Measurements from ENCODE around the gene COL4A6. TPM values are rescaled to one million over a fixed set of nuclear protein-coding genes. Genes with fewer than 3 reads are reported as not detected.

Gene COL4A6
- total RNA-seq, 1 donor from 2014 or later: 4.1 TPM

GRCh38 chrX:108304757-108305156 is 133.5 kb downstream of the COL4A6 start:
- no peak overlapping the region for H3K4me3 Mint-ChIP-seq (ENCODE audit: unreplicated experiment)
- no peaks in the 10 kb centered on the region for H3K9me3 Mint-ChIP-seq (ENCODE audit: low read depth)
- H3K27me3 Mint-ChIP-seq (ENCODE audit: low read depth): no peaks in the 10 kb centered on the region
- no peak for DNase-seq (ENCODE audit: low spot score)
- no peaks in the 10 kb centered on the region for H3K36me3 Mint-ChIP-seq (ENCODE audit: low read depth)
- no peak overlapping the region for H3K27ac Mint-ChIP-seq (ENCODE audit: unreplicated experiment)
- H3K4me1 Mint-ChIP-seq (ENCODE audit: low read depth): peaks cover 11% of the 10 kb centered on the region
- TF ChIP-seq CTCF (IDR thresholded peaks at IDR 0.05): no peak

GRCh38 chrX:108304210-108304609 is 134.0 kb downstream of the COL4A6 start:
- peaks cover 16% of the 10 kb centered on the region for H3K4me1 Mint-ChIP-seq (ENCODE audit: low read depth)
- H3K27ac Mint-ChIP-seq (ENCODE audit: unreplicated experiment): no peak overlapping the region
- DNase-seq (ENCODE audit: low spot score): no peak

GRCh38 chrX:108303682-108304081 is 134.5 kb downstream of the COL4A6 start:
- no peaks in the 10 kb centered on the region for H3K9me3 Mint-ChIP-seq (ENCODE audit: low read depth)
- H3K27me3 Mint-ChIP-seq (ENCODE audit: low read depth): no peaks in the 10 kb centered on the region
- no peak for DNase-seq (ENCODE audit: low spot score)
- no peak overlapping the region for H3K27ac Mint-ChIP-seq (ENCODE audit: unreplicated experiment)
- no peak overlapping the region for H3K4me3 Mint-ChIP-seq (ENCODE audit: unreplicated experiment)
- peaks cover 22% of the 10 kb centered on the region for H3K4me1 Mint-ChIP-seq (ENCODE audit: low read depth)
- no peak for TF ChIP-seq CTCF (IDR thresholded peaks at IDR 0.05)
- no peaks in the 10 kb centered on the region for H3K36me3 Mint-ChIP-seq (ENCODE audit: low read depth)

More at GRCh38 chrX:108304210-108304609, 134.0 kb downstream of the COL4A6 start:
- H3K27me3 Mint-ChIP-seq (ENCODE audit: low read depth): no peaks in the 10 kb centered on the region
- H3K9me3 Mint-ChIP-seq (ENCODE audit: low read depth): no peaks in the 10 kb centered on the region
- H3K4me3 Mint-ChIP-seq (ENCODE audit: unreplicated experiment): no peak overlapping the region
- TF ChIP-seq CTCF (IDR thresholded peaks at IDR 0.05): peak; percentile 71
- H3K36me3 Mint-ChIP-seq (ENCODE audit: low read depth): no peaks in the 10 kb centered on the region

GRCh38 chrX:108299704-108300103 is 138.5 kb downstream of the COL4A6 start:
- DNase-seq (ENCODE audit: low spot score): no peak
- no peaks in the 10 kb centered on the region for H3K27me3 Mint-ChIP-seq (ENCODE audit: low read depth)
- H3K36me3 Mint-ChIP-seq (ENCODE audit: low read depth): no peaks in the 10 kb centered on the region
- TF ChIP-seq CTCF (IDR thresholded peaks at IDR 0.05): no peak
- H3K4me1 Mint-ChIP-seq (ENCODE audit: low read depth): peaks cover 20% of the 10 kb centered on the region
- no peak overlapping the region for H3K4me3 Mint-ChIP-seq (ENCODE audit: unreplicated experiment)
- no peaks in the 10 kb centered on the region for H3K9me3 Mint-ChIP-seq (ENCODE audit: low read depth)
- H3K27ac Mint-ChIP-seq (ENCODE audit: unreplicated experiment): no peak overlapping the region

GRCh38 chrX:108299101-108299591 is 139.1 kb downstream of the COL4A6 start:
- H3K4me3 Mint-ChIP-seq (ENCODE audit: unreplicated experiment): peak overlapping the region; percentile 3
- no peaks in the 10 kb centered on the region for H3K9me3 Mint-ChIP-seq (ENCODE audit: low read depth)
- peaks cover 20% of the 10 kb centered on the region for H3K4me1 Mint-ChIP-seq (ENCODE audit: low read depth)
- H3K36me3 Mint-ChIP-seq (ENCODE audit: low read depth): no peaks in the 10 kb centered on the region
- H3K27ac Mint-ChIP-seq (ENCODE audit: unreplicated experiment): peak overlapping the region; percentile 83
- DNase-seq (ENCODE audit: low spot score): no peak
- H3K27me3 Mint-ChIP-seq (ENCODE audit: low read depth): no peaks in the 10 kb centered on the region
- TF ChIP-seq CTCF (IDR thresholded peaks at IDR 0.05): no peak
